Natural killer cell (primary cell): Measurements from ENCODE around the gene KRTAP4-4. TPM values are rescaled to one million over a fixed set of nuclear protein-coding genes. Genes with fewer than 3 reads are reported as not detected.
"Not testable (repeated sequence)": the region's sequence is repeated elsewhere in the genome, so short reads cannot be mapped to it uniquely, and the experiment has no call there.

Experiments used
- ATAC-seq, 3 donors: fragments of 150-1000 bp in 2 of 3; fragments of 200-7000 bp in 1 of 3; cut with Tn5 transposase; 1 replicate in 1 of 3; 2 replicates in 2 of 3; pipeline ENCODE4 v1.10.0; 2021; ENCODE audit warnings: mild to moderate bottlenecking in 2 of 3, moderate library complexity in 2 of 3
- DNase-seq, 2 donors: peaks; one replicate each; pipeline versions ENCODE4 v3.0.0 to v3.0.0-alpha.2; 2013 to 2021; ENCODE audit warnings: mixed read lengths in 1 of 2
- H3K27ac ChIP-seq: one replicate; pipeline ENCODE4 v1.5.1; 2013; ENCODE audit warnings: mild to moderate bottlenecking, low read length
- H3K27me3 ChIP-seq: one replicate; pipeline ENCODE4 v1.6.1; 2013; ENCODE audit warnings: low read length; ENCODE audit not compliant: control insufficient read depth, insufficient read depth
- H3K36me3 ChIP-seq: one replicate; pipeline ENCODE4 v1.6.1; 2013; ENCODE audit warnings: low read length; ENCODE audit not compliant: control insufficient read depth, insufficient read depth
- H3K4me1 ChIP-seq: one replicate; pipeline ENCODE4 v1.6.1; 2013; ENCODE audit warnings: low read length; ENCODE audit not compliant: control insufficient read depth, insufficient read depth
- H3K4me3 ChIP-seq: one replicate; pipeline ENCODE4 v1.5.1; 2013; ENCODE audit warnings: low read length
- H3K9me3 ChIP-seq: one replicate; pipeline ENCODE4 v1.6.1; 2013; ENCODE audit warnings: low read length; ENCODE audit not compliant: control insufficient read depth, insufficient read depth
- H3K27ac Mint-ChIP-seq, 2 donors: one replicate each; pipeline ENCODE4 v1.8.0; 2022; ENCODE audit warnings: mild to moderate bottlenecking in 2 of 2, mixed read lengths in 2 of 2, moderate library complexity in 1 of 2
- H3K27me3 Mint-ChIP-seq, 2 donors: one replicate each; pipeline ENCODE4 v1.8.0; 2022; ENCODE audit warnings: low read depth in 2 of 2, mixed read lengths in 2 of 2
- H3K36me3 Mint-ChIP-seq: one replicate; pipeline ENCODE4 v1.8.0; 2022; ENCODE audit warnings: mixed read lengths
- H3K4me1 Mint-ChIP-seq, 2 donors: one replicate each; pipeline ENCODE4 v1.8.0; 2022; ENCODE audit warnings: mixed read lengths in 2 of 2
- H3K4me3 Mint-ChIP-seq: one replicate; pipeline ENCODE4 v1.8.0; 2022; ENCODE audit warnings: mild to moderate bottlenecking, moderate library complexity, mixed read lengths
- H3K9me3 Mint-ChIP-seq, 2 donors: one replicate each; pipeline ENCODE4 v1.8.0; 2022; ENCODE audit warnings: mixed read lengths in 2 of 2
- WGBS: methylation state at CpG from one replicate; pipeline ENCODE4 v1.1.7; 2013; ENCODE audit warnings: missing lambda C conversion rate; ENCODE audit not compliant: insufficient coverage; 5-methylcytosine and 5-hydroxymethylcytosine counted together
- intact Hi-C: fragments of 100-400 bp; cut with micrococcal nuclease; formaldehyde crosslinking; loops from one replicate; pipeline ENCODE4 v1.14.2; 2022
- total RNA-seq, 4 donors: library from RNA; stranded (reverse); fragments of 120-200 nt in 1 of 4; gene quantifications; one replicate each; pipeline versions ENCODE4 v1.2.3 to v1.2.4, GENCODE V29; 2013 to 2022
- TF ChIP-seq, protein P1 (sequence below): fragments of 200-600 bp; IDR thresholded peaks from one replicate; pipeline ENCODE4 v1.8.0; 2022; ENCODE audit warnings: antibody characterized with exemption

The KRTAP4-4 gene
- total RNA-seq, 3 donors from 2014 or later (not counting 1 experiment from before 2014, with no cell fraction given): not detected

DNA sequence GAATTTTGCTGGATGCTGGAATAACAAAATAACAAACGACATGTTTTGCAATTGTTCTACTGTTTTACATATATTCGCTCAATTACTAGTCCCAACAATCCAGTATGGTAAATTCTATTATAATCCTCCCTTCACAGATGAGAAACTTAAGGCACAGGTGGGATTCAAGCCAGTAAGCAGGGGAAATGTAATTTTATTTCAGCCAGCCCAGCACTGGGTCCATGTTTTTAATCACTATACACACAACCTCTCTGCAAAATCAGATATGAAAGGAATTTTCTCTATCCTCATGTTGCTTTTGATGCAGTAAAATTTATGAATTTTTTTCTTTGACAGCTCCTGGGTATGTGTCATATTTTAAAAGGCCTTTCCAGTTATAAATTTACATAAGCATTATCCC, 15.3 kb downstream of the KRTAP4-4 start:
- H3K27ac Mint-ChIP-seq: no peak overlapping the region
- no peaks in the 10 kb centered on the region for H3K36me3 Mint-ChIP-seq
- WGBS: 83% methylated on average over 2 of the region's 2 CpGs
- TF ChIP-seq, protein P1, sequence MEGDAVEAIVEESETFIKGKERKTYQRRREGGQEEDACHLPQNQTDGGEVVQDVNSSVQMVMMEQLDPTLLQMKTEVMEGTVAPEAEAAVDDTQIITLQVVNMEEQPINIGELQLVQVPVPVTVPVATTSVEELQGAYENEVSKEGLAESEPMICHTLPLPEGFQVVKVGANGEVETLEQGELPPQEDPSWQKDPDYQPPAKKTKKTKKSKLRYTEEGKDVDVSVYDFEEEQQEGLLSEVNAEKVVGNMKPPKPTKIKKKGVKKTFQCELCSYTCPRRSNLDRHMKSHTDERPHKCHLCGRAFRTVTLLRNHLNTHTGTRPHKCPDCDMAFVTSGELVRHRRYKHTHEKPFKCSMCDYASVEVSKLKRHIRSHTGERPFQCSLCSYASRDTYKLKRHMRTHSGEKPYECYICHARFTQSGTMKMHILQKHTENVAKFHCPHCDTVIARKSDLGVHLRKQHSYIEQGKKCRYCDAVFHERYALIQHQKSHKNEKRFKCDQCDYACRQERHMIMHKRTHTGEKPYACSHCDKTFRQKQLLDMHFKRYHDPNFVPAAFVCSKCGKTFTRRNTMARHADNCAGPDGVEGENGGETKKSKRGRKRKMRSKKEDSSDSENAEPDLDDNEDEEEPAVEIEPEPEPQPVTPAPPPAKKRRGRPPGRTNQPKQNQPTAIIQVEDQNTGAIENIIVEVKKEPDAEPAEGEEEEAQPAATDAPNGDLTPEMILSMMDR: no peak
- ATAC-seq: no peak
- H3K9me3 ChIP-seq: no peaks in the 10 kb centered on the region
- intact Hi-C loops: no loop called here
- no peak overlapping the region for H3K4me3 Mint-ChIP-seq
- peaks cover 2 to 4% of the 10 kb centered on the region in 2 donors for H3K9me3 Mint-ChIP-seq
- H3K27ac ChIP-seq: no peak overlapping the region
- no peaks in the 10 kb centered on the region for H3K36me3 ChIP-seq
- H3K4me1 ChIP-seq: no peaks in the 10 kb centered on the region
- no peaks in the 10 kb centered on the region for H3K4me1 Mint-ChIP-seq
- H3K27me3 ChIP-seq: no peaks in the 10 kb centered on the region
- H3K27me3 Mint-ChIP-seq: peaks cover 14 to 23% of the 10 kb centered on the region in 2 donors
- no peak overlapping the region for H3K4me3 ChIP-seq
- no peak for DNase-seq

DNA sequence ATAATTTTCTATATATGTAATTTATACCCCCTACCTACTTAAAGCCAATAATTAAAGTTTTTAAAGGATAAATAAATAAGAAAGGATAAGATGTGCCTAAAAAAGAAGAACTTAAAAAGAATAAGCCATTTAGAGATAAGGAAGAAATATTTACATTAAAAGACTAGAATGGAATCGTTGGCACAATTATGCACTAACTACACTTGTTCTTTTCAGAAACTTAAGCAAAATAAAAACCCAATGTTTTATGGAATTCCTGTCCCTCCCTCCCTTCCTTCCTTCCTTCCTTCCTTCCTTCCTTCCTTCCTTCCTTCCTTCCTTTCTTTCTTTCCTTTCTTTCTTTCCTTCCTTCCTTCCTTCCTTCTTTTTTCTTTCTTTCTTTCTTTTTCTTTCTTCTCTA, 15.7 kb downstream of the KRTAP4-4 start:
- no peak for DNase-seq
- intact Hi-C loops: no loop called here
- no peak overlapping the region for H3K4me3 ChIP-seq
- no peaks in the 10 kb centered on the region for H3K9me3 ChIP-seq
- no peaks in the 10 kb centered on the region for H3K36me3 Mint-ChIP-seq
- peaks cover 2 to 4% of the 10 kb centered on the region in 2 donors for H3K9me3 Mint-ChIP-seq
- H3K4me1 Mint-ChIP-seq: no peaks in the 10 kb centered on the region
- peaks cover 14 to 24% of the 10 kb centered on the region in 2 donors for H3K27me3 Mint-ChIP-seq
- ATAC-seq: no peak
- no peak overlapping the region for H3K4me3 Mint-ChIP-seq
- H3K27ac ChIP-seq: no peak overlapping the region
- WGBS: 100% methylated on average over 1 of the region's 1 CpG
- no peaks in the 10 kb centered on the region for H3K36me3 ChIP-seq
- no peaks in the 10 kb centered on the region for H3K27me3 ChIP-seq
- H3K4me1 ChIP-seq: no peaks in the 10 kb centered on the region
- TF ChIP-seq, protein P1: no peak
- H3K27ac Mint-ChIP-seq: no peak overlapping the region

DNA sequence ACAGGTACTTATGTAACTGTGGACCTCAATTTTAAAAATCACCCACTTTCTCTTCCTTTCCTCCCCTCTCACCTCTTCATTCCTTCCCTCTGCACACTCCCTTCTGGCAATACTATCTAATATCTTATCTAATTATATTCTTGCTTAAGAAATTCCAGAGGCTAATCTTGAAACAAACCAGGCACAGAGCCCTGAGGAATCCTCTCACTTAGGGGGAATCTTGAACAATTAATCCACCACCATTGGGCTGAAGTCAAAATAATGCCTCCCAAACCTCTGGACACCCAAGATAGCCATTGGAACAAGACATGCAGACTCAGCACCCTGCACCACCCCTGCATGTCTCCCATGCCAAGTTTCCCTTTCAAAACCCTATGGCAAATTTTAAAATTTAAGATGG, 19.2 kb downstream of the KRTAP4-4 start:
- Histone ChIP-seq H3K36me3 (no peaks in the 10 kb centered on the region), H3K9me3 (no peaks in the 10 kb centered on the region), H3K27ac (no peak overlapping the region), H3K4me1 (no peaks in the 10 kb centered on the region), H3K4me3 (no peak overlapping the region), H3K27me3 (no peaks in the 10 kb centered on the region)
- Mint-ChIP-seq H3K27me3 (peaks cover 15 to 22% of the 10 kb centered on the region in 2 donors), H3K4me3 (no peak overlapping the region), H3K27ac (no peak overlapping the region), H3K9me3 (peaks cover 4 to 5% of the 10 kb centered on the region in 2 donors), H3K4me1 (no peaks in the 10 kb centered on the region), H3K36me3 (no peaks in the 10 kb centered on the region)
- TF ChIP-seq, protein P1: no peak
- ATAC-seq: no peak
- intact Hi-C loops: no loop called here
- no peak for DNase-seq

DNA sequence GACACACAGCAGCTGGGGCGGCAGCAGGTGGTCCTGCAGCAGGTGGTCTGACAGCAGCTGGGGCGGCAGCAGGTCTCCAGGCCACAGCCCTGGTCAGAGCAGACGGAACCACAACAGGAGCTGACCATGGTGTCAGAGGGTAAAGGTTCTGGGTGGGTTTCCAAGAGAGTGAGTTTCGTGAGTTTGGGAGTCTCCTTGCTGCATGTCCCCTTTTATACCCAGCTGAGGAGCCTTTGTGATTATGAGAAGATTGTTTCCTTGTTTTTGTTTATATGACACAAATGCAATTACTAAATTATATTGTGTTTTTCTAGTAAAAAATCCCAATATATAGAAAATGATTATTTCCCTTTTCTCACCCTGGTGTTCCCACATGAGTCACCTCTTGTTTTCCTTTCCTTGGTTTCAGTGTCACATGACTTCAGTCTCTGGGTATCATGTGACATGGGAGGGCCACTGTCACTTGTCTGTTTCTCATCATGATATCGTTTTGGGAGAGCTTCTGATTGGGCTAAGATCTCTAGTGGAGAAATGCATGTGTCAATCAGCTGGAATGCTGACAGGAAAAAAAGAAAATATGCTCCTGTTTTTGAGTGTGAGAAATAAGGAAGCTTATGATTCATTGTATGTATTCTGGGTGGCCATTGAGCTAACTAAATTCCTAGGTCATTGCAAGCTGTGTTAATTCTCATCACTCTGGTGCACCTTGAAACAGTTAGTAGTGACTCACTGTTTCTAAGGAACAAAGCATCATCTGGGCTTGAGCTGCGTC, 20.0 kb downstream of the KRTAP4-4 start, which contains the start of gene KRTAP4-6:
Gene KRTAP4-6 (minus strand): TSS at position 185 of the 772 bp plus-strand sequence. CDS start 57 bp downstream, at position 128.
- Histone ChIP-seq H3K27ac (no peak within 1 kb of the TSS), H3K9me3 (no peaks in the 10 kb centered on the region), H3K27me3 (no peaks in the 10 kb centered on the region), H3K4me3 (no peak within 1 kb of the TSS), H3K4me1 (no peaks in the 10 kb centered on the region), H3K36me3 (no peaks in the 10 kb centered on the region)
- 92% methylated on average over 6 of the region's 6 CpGs for WGBS
- Mint-ChIP-seq H3K27ac (no peak within 1 kb of the TSS), H3K27me3 (peaks cover 18 to 22% of the 10 kb centered on the region in 2 donors), H3K9me3 (peaks cover 4 to 5% of the 10 kb centered on the region in 2 donors), H3K4me3 (no peak within 1 kb of the TSS), H3K4me1 (no peaks in the 10 kb centered on the region), H3K36me3 (no peaks in the 10 kb centered on the region)
- TF ChIP-seq, protein P1: no peak
- ATAC-seq: no peak
- intact Hi-C loops: no loop called here
- no peak for DNase-seq

DNA sequence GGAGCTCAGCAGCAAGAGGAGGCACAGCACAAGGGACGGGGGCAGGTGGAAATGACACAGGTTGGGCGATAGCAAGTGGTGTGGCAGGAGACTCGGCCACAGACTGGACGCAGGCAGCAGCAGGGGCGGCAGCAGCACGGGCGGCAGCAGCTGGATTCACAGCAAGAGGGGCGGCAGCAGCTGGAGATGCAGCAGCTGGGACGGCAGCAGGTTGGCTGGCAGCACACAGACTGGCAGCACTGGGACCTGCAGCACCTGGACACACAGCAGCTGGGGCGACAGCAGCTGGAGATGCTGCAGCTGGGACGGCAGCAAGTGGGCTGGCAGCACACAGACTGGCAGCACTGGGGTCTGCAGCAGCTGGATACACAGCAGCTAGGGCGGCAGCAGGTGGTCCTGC, 20.7 kb downstream of the KRTAP4-4 start:
- H3K36me3 ChIP-seq, H3K4me3 Mint-ChIP-seq, intact Hi-C loops, H3K36me3 Mint-ChIP-seq, H3K27ac ChIP-seq, H3K27me3 ChIP-seq, H3K4me1 Mint-ChIP-seq, H3K9me3 ChIP-seq, H3K27ac Mint-ChIP-seq, DNase-seq, H3K4me1 ChIP-seq, ATAC-seq, H3K9me3 Mint-ChIP-seq, H3K4me3 ChIP-seq: not testable (repeated sequence)
- H3K27me3 Mint-ChIP-seq: peaks cover 16 to 18% of the 10 kb centered on the region in 2 donors
- WGBS: 89% methylated on average over 12 of the region's 12 CpGs
